Esophagus (tissue), 2 donors: ENCODE results near the gene PPFIBP1. TPM values are rescaled to one million over a fixed set of nuclear protein-coding genes. Genes with fewer than 3 reads are reported as not detected.
A peak's percentile ranks its signal among the peaks of the same experiment; 100 is the strongest.

Experiments used
- H3K27ac ChIP-seq, 2 donors: one replicate each; pipeline ENCODE4 v1.5.1; 2013; ENCODE audit warnings: low read depth in 2 of 2, mild to moderate bottlenecking in 2 of 2, inconsistent platforms in 1 of 2, low read length in 1 of 2, moderate library complexity in 1 of 2
- H3K27me3 ChIP-seq, 2 donors: one replicate each; pipeline ENCODE4 v1.6.1; 2013; ENCODE audit warnings: low read length in 2 of 2, control low read depth in 1 of 2, mild to moderate bottlenecking in 1 of 2; ENCODE audit not compliant: insufficient read depth in 2 of 2, control insufficient read depth in 1 of 2
- H3K36me3 ChIP-seq, 2 donors: one replicate each; pipeline ENCODE4 v1.6.1; 2013; ENCODE audit warnings: low read length in 1 of 2; ENCODE audit not compliant: control insufficient read depth in 2 of 2, insufficient read depth in 2 of 2
- H3K4me1 ChIP-seq, 2 donors: one replicate each; pipeline ENCODE4 v1.6.1; 2013; ENCODE audit warnings: low read length in 1 of 2; ENCODE audit not compliant: control insufficient read depth in 2 of 2, insufficient read depth in 2 of 2
- H3K4me3 ChIP-seq, 2 donors: one replicate each; pipeline ENCODE4 v1.5.1; 2013; ENCODE audit warnings: low read length in 2 of 2, mild to moderate bottlenecking in 2 of 2, low read depth in 1 of 2, moderate library complexity in 1 of 2
- H3K9me3 ChIP-seq, 2 donors: one replicate each; pipeline ENCODE4 v1.6.1; 2013; ENCODE audit warnings: mild to moderate bottlenecking in 2 of 2, low read depth in 1 of 2, low read length in 1 of 2, moderate library complexity in 1 of 2; ENCODE audit not compliant: control insufficient read depth in 2 of 2, insufficient read depth in 1 of 2
- WGBS, 2 donors: extraction: QIAGEN DNeasy Blood & Tissue Kit; methylation state at CpG; one replicate each; pipeline ENCODE4 v1.1.7; 2013; 5-methylcytosine and 5-hydroxymethylcytosine counted together
- polyA plus RNA-seq, 2 donors: library from polyadenylated mRNA; stranded (reverse); fragments of 200-250 nt; gene quantifications; one replicate each; pipeline ENCODE4 v1.2.3, GENCODE V29; 2013
- donor health status: healthy with polysubstance abuse.
- donor health status: Bipolar disorder and iron deficiency.

Gene PPFIBP1
- polyA plus RNA-seq, 2 donors = 12.0 to 13.4 TPM

DNA sequence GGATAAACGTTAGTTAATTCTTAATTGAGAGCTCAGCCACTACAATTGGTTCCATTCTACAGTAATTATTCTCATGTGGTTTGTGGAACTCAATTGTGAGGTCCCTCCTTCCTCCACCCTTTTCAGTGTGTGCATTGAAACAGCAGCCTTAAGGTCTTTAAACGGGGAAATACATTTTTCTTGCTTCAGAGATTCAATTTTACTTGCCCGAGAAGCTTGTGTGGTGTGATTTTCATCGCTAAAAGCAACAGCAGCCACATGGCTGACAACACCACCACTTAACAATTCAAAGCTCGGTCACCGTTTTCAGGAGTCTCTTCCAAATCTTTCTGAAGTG lies 733 bp upstream of the PPFIBP1 start:
- H3K27ac ChIP-seq = peak overlapping the region; percentile 81 to 96
- peaks cover 3 to 4% of the 10 kb centered on the region in 2 donors for H3K4me1 ChIP-seq
- H3K9me3 ChIP-seq = no peaks in the 10 kb centered on the region
- no peaks in the 10 kb centered on the region for H3K27me3 ChIP-seq
- H3K36me3 ChIP-seq = no peaks in the 10 kb centered on the region
- H3K4me3 ChIP-seq = peak overlapping the region; percentile 66 to 70
- WGBS, 2 donors = 1 to 2% methylated on average over 6 of the region's 6 CpGs

DNA sequence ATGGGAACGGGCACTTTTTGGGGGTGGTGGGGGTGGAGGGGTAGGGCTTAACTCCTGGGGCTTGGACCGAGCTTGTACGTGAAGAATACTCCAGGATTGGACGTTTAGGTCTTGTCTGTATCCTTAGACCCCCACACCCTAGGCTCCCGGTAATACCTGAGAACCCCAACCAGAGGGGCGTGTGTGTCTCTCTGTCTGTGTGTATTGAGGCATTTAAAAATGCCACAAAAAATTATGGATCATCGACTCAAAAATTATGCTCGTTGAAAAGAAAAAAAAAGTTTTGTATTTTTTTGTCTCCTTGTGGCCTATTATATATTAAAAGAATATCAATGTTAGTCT lies 459 bp downstream of the PPFIBP1 start:
- no peaks in the 10 kb centered on the region for H3K9me3 ChIP-seq
- H3K27me3 ChIP-seq = no peaks in the 10 kb centered on the region
- peak overlapping the region; percentile 93 to 96 for H3K27ac ChIP-seq
- peaks cover 3 to 4% of the 10 kb centered on the region in 2 donors for H3K4me1 ChIP-seq
- peak overlapping the region; percentile 66 to 70 for H3K4me3 ChIP-seq
- H3K36me3 ChIP-seq = no peaks in the 10 kb centered on the region
- 0% methylated on average over 8 of the region's 8 CpGs for WGBS, 2 donors

DNA sequence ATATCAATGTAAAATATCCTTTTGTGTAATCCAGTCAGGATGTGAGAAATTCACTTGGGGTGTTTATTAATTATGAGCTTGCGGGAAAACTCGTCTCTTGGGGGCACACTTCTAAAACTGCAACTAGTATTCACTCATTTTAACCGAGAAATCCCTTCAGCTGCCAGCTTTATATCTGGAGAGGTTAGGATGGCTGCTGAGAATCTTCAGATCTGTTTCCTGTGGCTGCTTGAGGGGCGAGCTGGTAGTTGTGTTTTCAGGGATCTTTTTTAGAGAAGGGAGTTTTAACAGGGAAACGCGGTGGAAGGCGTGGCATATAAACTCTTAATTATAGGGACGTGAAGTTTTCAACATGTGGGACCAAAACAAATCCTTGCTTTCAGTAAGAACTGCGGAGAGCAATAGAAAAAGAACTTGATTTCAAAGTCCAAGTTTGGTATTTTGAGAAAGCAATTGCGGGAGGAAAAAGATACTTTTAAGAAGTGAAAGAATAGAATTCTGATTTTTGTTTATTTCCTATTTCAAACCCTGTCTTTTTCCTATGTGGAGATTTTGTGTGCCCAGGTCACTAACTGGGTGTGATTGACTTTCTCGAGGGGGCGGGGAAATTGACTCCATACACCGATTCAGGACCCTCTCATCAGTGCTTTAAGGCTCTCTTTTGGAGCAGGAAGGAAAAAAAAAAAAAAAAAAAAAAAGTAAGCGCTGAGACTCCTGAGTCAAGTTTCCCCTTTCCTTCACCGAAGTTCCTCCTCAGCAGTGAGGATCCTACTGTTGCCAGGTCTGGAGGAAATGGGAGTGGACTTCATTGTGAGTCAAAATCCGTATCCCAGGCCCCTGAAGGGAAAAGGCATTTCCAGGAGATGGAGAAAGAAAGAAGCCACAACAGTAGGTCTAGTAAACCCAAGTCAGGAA lies 1.1 kb downstream of the PPFIBP1 start:
- peak overlapping the region; percentile 48 to 66 for H3K4me3 ChIP-seq
- no peaks in the 10 kb centered on the region for H3K27me3 ChIP-seq
- H3K27ac ChIP-seq = peak overlapping the region; percentile 53 to 90
- 2 to 6% methylated on average over 16 of the region's 16 CpGs for WGBS, 2 donors
- H3K4me1 ChIP-seq = peaks cover 3 to 4% of the 10 kb centered on the region in 2 donors
- H3K36me3 ChIP-seq = no peaks in the 10 kb centered on the region
- no peaks in the 10 kb centered on the region for H3K9me3 ChIP-seq

DNA sequence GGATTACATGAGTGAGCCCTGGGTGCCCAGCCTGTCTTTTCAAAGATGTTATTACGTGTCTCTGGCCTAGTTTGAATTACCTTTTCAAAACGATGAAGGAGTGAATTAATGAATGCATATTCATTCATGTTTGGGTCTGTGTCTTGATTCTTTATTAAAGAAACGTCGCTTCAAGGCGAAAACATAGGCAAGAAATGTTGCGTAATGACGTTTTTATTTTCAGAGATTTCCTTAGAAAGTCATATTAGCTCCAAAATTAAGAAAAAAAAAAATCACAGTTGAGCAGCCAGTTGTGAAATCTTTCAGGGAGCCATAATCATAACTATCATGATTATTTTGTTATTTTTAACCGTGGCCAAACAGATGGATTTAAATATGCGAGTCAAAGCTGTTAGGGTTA lies 3.5 kb downstream of the PPFIBP1 start:
- 78 to 81% methylated on average over 9 of the region's 9 CpGs for WGBS, 2 donors
- H3K27me3 ChIP-seq = no peaks in the 10 kb centered on the region
- H3K4me3 ChIP-seq = no peak overlapping the region
- H3K36me3 ChIP-seq = no peaks in the 10 kb centered on the region
- no peak overlapping the region for H3K27ac ChIP-seq
- H3K4me1 ChIP-seq = peaks cover 0 to 3% of the 10 kb centered on the region in 2 donors
- no peaks in the 10 kb centered on the region for H3K9me3 ChIP-seq

- Histone ChIP-seq H3K4me3 (no peak overlapping the region), H3K36me3 (no peaks in the 10 kb centered on the region), H3K4me1 (peaks cover 0 to 3% of the 10 kb centered on the region in 2 donors), H3K27me3 (no peaks in the 10 kb centered on the region), H3K27ac (no peak overlapping the region), H3K9me3 (no peaks in the 10 kb centered on the region)
- 87 to 92% methylated on average over 3 of the region's 3 CpGs for WGBS, 2 donors
Observed at GRCh38 chr12:27528788-27529187, 4.8 kb downstream of the PPFIBP1 start.

DNA sequence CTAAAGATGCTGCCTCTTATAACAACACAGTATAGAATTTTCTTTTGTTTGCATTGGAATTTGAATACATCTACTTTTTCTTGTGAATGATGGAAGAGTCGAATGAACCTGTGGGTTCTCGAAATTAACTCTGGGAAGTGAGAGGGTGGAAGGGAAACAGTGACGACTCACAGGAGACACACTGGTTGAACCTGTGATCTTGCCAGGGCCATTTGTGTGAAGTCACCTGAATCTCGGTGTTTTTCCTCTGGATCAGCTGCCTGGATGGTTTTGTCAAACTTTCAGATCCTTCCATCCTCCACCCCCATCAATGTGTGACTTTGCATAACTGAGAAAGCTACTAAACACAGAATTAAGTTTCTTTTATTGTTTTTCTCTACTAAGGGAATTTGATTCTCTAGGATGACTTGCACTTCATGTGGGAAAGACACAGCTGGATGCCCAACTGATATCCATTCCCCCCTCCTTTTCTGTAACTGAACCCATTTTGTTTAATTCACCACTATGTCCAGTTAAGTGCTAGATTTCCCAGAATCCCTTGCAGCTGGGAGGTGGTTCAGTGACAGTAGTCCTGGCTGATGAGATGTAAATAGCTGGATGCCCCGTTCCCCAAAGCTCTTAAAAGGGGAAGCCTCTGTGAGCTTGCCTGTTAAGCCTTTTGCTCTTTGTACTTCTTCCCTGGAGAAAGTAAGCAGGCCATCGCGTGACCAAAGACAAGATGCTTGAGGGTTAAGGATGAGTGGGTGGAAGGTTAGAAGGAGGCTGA lies 6.3 kb downstream of the PPFIBP1 start:
- H3K9me3 ChIP-seq = no peaks in the 10 kb centered on the region
- no peak overlapping the region for H3K4me3 ChIP-seq
- H3K27ac ChIP-seq = no peak overlapping the region
- H3K36me3 ChIP-seq = no peaks in the 10 kb centered on the region
- WGBS, 2 donors = 69 to 70% methylated on average over 7 of the region's 7 CpGs
- H3K27me3 ChIP-seq = no peaks in the 10 kb centered on the region
- H3K4me1 ChIP-seq = peaks cover 0 to 3% of the 10 kb centered on the region in 2 donors

DNA sequence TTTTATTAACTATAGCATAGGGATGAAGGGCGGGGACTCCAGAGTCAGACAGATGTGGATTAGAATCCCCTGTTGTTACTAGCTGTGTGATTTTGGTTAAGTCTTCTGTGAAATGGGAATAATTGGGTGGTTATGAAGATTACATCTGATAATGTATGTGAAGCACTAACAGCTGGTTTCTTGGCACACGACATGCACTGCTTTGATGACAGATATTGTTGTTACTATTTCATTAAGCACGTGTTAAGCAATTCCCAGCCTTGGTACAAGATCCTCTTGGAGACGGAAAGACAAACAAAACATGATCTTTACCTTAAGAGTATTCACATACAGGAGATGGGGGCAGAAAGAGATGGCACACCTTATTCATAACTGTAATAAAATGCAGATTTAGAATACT lies 7.9 kb downstream of the PPFIBP1 start:
- WGBS, 2 donors = 61 to 69% methylated on average over 4 of the region's 4 CpGs
- no peaks in the 10 kb centered on the region for H3K27me3 ChIP-seq
- H3K36me3 ChIP-seq = no peaks in the 10 kb centered on the region
- H3K9me3 ChIP-seq = no peaks in the 10 kb centered on the region
- no peak overlapping the region for H3K27ac ChIP-seq
- no peak overlapping the region for H3K4me3 ChIP-seq
- no peaks in the 10 kb centered on the region for H3K4me1 ChIP-seq

- no peaks in the 10 kb centered on the region for H3K27me3 ChIP-seq
- no peak overlapping the region for H3K4me3 ChIP-seq
- 74 to 81% methylated on average over 6 of the region's 6 CpGs for WGBS, 2 donors
- H3K4me1 ChIP-seq = no peaks in the 10 kb centered on the region
- H3K9me3 ChIP-seq = no peaks in the 10 kb centered on the region
- no peak overlapping the region for H3K27ac ChIP-seq
- H3K36me3 ChIP-seq = no peaks in the 10 kb centered on the region
Observed at GRCh38 chr12:27534060-27534764, 10.2 kb downstream of the PPFIBP1 start.

- no peaks in the 10 kb centered on the region for H3K9me3 ChIP-seq
- no peak overlapping the region for H3K27ac ChIP-seq
- no peaks in the 10 kb centered on the region for H3K4me1 ChIP-seq
- 86 to 95% methylated on average over 1 of the region's 1 CpG for WGBS, 2 donors
- H3K4me3 ChIP-seq = no peak overlapping the region
- no peaks in the 10 kb centered on the region for H3K36me3 ChIP-seq
- no peaks in the 10 kb centered on the region for H3K27me3 ChIP-seq
Observed at GRCh38 chr12:27534765-27535161, 10.8 kb downstream of the PPFIBP1 start.
